HEK293T (cell line): ENCODE results near the gene TADA1.
"Not testable (repeated sequence)": the region's sequence is repeated elsewhere in the genome, so short reads cannot be mapped to it uniquely, and the experiment has no call there.

ENCODE experiments used
- CTCF ChIA-PET: fragments of 350-600 bp; formaldehyde crosslinking; extraction: SDS; loops from one replicate; lab custom pipeline; 2021; ENCODE audit warnings: antibody characterized with exemption, inconsistent platforms; lab: Yijun Ruan, JAX
- POLR2A ChIA-PET: fragments of 350-600 bp; formaldehyde crosslinking; extraction: SDS; loops from one replicate; lab custom pipeline; 2020; ENCODE audit warnings: antibody characterized with exemption, inconsistent platforms; lab: Yijun Ruan, JAX
- DNase-seq: peaks from one replicate; pipeline ENCODE4 v3.0.0; 2012; ENCODE audit warnings: mixed read lengths; ENCODE audit errors: extremely low spot score
- ARNT ChIP-seq: fragments of 450-650 bp; IDR thresholded peaks from 2 replicates; pipeline ENCODE4 v1.6.1; 2017; ENCODE audit warnings: mild to moderate bottlenecking
- BHLHE40 ChIP-seq: fragments of 450-650 bp; IDR thresholded peaks from 2 replicates; pipeline ENCODE4 v1.6.1; 2016; ENCODE audit warnings: mild to moderate bottlenecking, moderate library complexity, borderline replicate concordance
- ELF4 ChIP-seq: fragments of 450-650 bp; IDR thresholded peaks from 2 replicates; pipeline ENCODE4 v1.6.1; 2017; ENCODE audit warnings: antibody characterized with exemption
- FOXA1 ChIP-seq: fragments of 450-650 bp; IDR thresholded peaks from 2 replicates; pipeline ENCODE4 v1.6.1; 2016; ENCODE audit warnings: mild to moderate bottlenecking
- FOXK2 ChIP-seq: fragments of 450-650 bp; IDR thresholded peaks from 2 replicates; pipeline ENCODE4 v1.6.1; 2016; ENCODE audit warnings: mild to moderate bottlenecking
- FOXM1 ChIP-seq: fragments of 450-650 bp; IDR thresholded peaks from 2 replicates; pipeline ENCODE4 v1.6.1; 2017; ENCODE audit warnings: mild to moderate bottlenecking, borderline replicate concordance
- HDGF ChIP-seq: fragments of 450-650 bp; IDR thresholded peaks from 2 replicates; pipeline ENCODE4 v1.6.1; 2017; ENCODE audit warnings: antibody characterized with exemption, borderline replicate concordance
- L3MBTL2 ChIP-seq: fragments of 450-650 bp; conservative IDR thresholded peaks from 2 replicates; pipeline ENCODE4 v1.6.1; 2016; ENCODE audit warnings: mild to moderate bottlenecking
- LEF1 ChIP-seq: fragments of 450-650 bp; IDR thresholded peaks from 2 replicates; pipeline ENCODE4 v1.6.1; 2017; ENCODE audit warnings: mild to moderate bottlenecking, borderline replicate concordance
- NFRKB ChIP-seq: fragments of 450-650 bp; IDR thresholded peaks from 2 replicates; pipeline ENCODE4 v1.6.1; 2016; ENCODE audit warnings: mild to moderate bottlenecking, moderate library complexity
- SP1 ChIP-seq: fragments of 450-650 bp; IDR thresholded peaks from 2 replicates; pipeline ENCODE4 v1.6.1; 2017
- SUZ12 ChIP-seq: fragments of 450-650 bp; IDR thresholded peaks from 2 replicates; pipeline ENCODE4 v1.6.1; 2016; ENCODE audit warnings: mild to moderate bottlenecking
- TARDBP ChIP-seq: fragments of 450-650 bp; IDR thresholded peaks from 2 replicates; pipeline ENCODE4 v1.6.1; 2016
- ZNF384 ChIP-seq: fragments of 450-650 bp; IDR thresholded peaks from 2 replicates; pipeline ENCODE4 v1.6.1; 2016
- TF ChIP-seq, protein P1 (sequence below): fragments of 450-650 bp; IDR thresholded peaks from 2 replicates; pipeline ENCODE4 v1.6.1; 2016

TADA1 gene

DNA sequence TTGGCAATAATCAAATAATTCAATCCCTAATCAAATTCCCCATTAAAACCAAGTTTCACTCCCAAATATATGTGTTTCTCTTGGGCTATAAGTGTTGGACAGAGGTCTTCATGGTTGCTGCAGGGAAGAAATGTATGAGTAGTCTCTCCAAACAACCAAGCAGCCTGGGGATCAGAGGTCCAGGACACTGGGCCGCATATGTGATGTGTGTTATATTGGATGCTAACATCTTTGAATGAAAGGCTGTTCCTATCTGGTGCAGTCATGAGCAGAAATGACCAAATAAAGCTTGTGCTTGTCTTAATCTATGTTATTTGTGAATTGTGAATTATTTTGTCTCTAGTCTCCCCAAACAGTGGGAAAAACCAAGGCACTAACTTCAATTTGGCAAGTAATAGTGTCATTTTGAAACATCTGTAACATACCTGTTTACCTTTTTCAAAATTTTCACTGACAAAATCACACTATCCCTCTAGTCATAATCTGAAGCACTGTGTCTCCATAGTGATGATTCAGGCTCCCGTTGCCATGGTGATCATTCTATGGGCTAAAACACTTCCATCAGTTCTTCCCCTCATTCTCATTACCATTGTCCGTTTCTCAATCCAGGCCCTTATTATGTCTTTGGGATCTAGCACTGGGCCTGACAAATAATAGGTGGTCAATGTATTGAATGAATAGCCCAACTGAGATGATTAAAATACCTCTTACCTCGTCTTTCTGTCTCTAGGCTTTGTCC is 12.5 kb upstream of the TADA1 start:
- ChIA-PET CTCF (no interaction called here), POLR2A (no interaction called here)
- no peak for DNase-seq
- no peak for TF ChIP-seq ZNF384

- CTCF ChIA-PET = interaction anchor here (0.7 kb wide), 1 partner anchor 176 kb away, joined by 6 read pairs; no protein-coding TSS in a partner anchor
- TF ChIP-seq L3MBTL2 (no peak), TARDBP (no peak), BHLHE40 (no peak), FOXM1 (no peak), SUZ12 (no peak), FOXK2 (no peak), ARNT (no peak), ZNF384 (no peak), LEF1 (no peak), SP1 (no peak), HDGF (no peak), NFRKB (no peak)
- POLR2A ChIA-PET = interaction anchor here (2.3 kb wide), 1 partner anchor 9 kb away, joined by 5 read pairs; the partner anchor contains the start of gene TADA1
These were observed 8.9 kb upstream of the TADA1 start for GRCh38 chr1:166884971-166885370.

DNA sequence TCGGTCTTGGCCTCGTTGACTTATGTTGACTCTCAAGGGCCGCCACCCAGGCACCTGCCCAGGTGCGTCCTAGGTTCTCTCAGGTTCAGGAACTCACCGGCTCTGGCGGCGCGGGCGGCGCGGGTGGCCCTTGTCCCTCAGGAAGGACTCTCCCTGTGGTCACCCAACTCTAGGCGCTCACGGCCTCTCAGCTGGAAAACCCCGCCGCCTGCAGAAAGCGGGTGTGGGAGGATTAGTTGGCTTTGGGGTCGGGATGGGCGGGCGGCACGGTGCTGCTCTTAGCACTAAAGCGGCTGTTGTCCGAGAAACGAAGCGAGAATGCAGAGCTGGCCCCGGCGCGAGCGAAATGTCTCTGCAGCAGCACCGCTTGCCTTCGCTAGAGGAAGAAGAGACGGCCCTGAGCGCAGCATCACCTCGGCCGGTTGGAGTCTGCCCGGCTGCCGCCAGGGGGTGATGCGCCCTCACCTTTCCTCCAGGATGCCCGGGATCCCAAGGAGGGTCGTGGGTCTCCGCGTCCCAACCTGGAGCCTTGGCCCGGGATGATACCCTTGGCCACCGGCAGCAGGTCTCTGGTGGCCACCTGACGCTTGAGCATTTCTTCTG is 8.1 kb upstream of the TADA1 start:
- POLR2A ChIA-PET = interaction anchor here (2.3 kb wide), 1 partner anchor 8 kb away, joined by 5 read pairs; the partner anchor contains the start of gene TADA1
- CTCF ChIA-PET = no interaction called here
- no peak for DNase-seq
- TF ChIP-seq L3MBTL2 = no peak
- no peak for TF ChIP-seq FOXK2
- no peak for TF ChIP-seq NFRKB
- TF ChIP-seq, protein P1, sequence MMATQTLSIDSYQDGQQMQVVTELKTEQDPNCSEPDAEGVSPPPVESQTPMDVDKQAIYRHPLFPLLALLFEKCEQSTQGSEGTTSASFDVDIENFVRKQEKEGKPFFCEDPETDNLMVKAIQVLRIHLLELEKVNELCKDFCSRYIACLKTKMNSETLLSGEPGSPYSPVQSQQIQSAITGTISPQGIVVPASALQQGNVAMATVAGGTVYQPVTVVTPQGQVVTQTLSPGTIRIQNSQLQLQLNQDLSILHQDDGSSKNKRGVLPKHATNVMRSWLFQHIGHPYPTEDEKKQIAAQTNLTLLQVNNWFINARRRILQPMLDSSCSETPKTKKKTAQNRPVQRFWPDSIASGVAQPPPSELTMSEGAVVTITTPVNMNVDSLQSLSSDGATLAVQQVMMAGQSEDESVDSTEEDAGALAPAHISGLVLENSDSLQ = no peak
- no peak for TF ChIP-seq LEF1
- TF ChIP-seq SP1 = no peak
- TF ChIP-seq TARDBP = no peak
- TF ChIP-seq FOXA1 = no peak
- TF ChIP-seq ELF4 = no peak
- no peak for TF ChIP-seq ARNT
- TF ChIP-seq HDGF = no peak

More at GRCh38 chr1:166884971-166885370, 8.9 kb upstream of the TADA1 start:
- DNase-seq = no peak

- DNase-seq = no peak
- TF ChIP-seq L3MBTL2 (no peak), ZNF384 (no peak), HDGF (no peak), ELF4 (no peak), FOXM1 (no peak)
- POLR2A ChIA-PET = no interaction called here
- CTCF ChIA-PET = interaction anchor here (0.9 kb wide), 1 partner anchor 27 kb away, joined by 3 read pairs; no protein-coding TSS in a partner anchor
These were observed 6.8 kb upstream of the TADA1 start for GRCh38 chr1:166882893-166883292.

- POLR2A ChIA-PET = interaction anchor here (1.4 kb wide), 1 partner anchor 40 kb away, joined by 3 read pairs; no protein-coding TSS in a partner anchor
- CTCF ChIA-PET = not testable (repeated sequence)
These were observed 2.3 kb upstream of the TADA1 start for GRCh38 chr1:166878173-166878917.

DNA sequence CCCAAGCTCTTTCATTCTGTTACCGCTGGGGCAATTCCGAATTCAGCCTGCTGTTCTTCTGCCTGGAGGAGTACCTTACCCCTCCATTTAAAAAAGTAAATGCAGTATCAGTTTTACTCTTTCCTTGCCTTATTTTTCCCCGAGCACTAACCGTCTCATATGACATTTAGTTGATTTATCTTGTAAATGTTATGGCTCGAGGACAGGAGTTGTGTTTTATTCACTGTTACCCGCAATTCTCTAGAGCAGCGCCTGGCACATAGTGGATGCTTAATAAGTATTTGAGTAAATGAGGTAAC is 425 bp upstream of the TADA1 start:
- ChIA-PET CTCF (interaction anchor here (0.6 to 1.0 kb wide), 3 partner anchors 176 to 995 kb away, joined by 3 read pairs; no protein-coding TSS in a partner anchor), POLR2A (interaction anchor here (0.7 to 1.6 kb wide), 10 partner anchors 9 to 347 kb away, joined by 3 to 9 read pairs (median 4); partner anchors contain the start of genes POGK and POU2F1)
- TF ChIP-seq FOXA1 (no peak), ARNT (no peak), BHLHE40 (no peak), L3MBTL2 (no peak; the same call in 1 of the 2 replicates), SUZ12 (no peak)
- DNase-seq = no peak

More at GRCh38 chr1:166878173-166878917, 2.3 kb upstream of the TADA1 start:
- DNase-seq = not testable (repeated sequence)

DNA sequence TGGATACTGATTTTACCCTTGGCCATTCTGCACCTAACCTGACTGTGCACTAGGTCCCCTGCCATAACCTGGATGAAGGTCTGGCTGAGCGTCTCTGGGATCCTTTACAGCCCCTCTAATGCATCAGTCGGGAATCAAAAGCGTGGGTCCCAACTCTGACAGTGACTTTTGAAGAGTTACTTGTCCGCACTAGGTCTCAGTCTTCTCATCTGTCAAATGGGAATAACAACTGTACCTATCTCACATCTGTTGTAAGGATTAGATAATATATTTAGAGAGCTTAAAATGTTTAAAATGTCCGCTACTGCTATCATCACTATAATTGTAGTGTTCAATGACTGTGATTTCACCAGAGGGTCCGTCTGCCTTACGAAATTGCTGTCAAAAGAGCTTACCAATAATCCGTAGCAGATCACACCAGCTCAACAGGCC is 746 bp downstream of the TADA1 start:
- CTCF ChIA-PET = interaction anchor here (1.0 kb wide), 1 partner anchor 177 kb away, joined by 3 read pairs; no protein-coding TSS in a partner anchor
- POLR2A ChIA-PET = interaction anchor here (1.4 to 1.6 kb wide), 4 partner anchors 25 to 345 kb away, joined by 3 to 9 read pairs (median 4); partner anchors contain the start of genes POGK and POU2F1
- DNase-seq = no peak

More for the DNA sequence above, 746 bp downstream of the TADA1 start:
- TF ChIP-seq FOXM1 (no peak), LEF1 (no peak), BHLHE40 (no peak), NFRKB (no peak), FOXK2 (no peak), SUZ12 (no peak), ZNF384 (no peak), TARDBP (no peak), ELF4 (no peak), HDGF (no peak), ARNT (no peak)
- TF ChIP-seq, protein P1 = no peak
